ENCODE measurements around the gene CPED1.

DNA sequence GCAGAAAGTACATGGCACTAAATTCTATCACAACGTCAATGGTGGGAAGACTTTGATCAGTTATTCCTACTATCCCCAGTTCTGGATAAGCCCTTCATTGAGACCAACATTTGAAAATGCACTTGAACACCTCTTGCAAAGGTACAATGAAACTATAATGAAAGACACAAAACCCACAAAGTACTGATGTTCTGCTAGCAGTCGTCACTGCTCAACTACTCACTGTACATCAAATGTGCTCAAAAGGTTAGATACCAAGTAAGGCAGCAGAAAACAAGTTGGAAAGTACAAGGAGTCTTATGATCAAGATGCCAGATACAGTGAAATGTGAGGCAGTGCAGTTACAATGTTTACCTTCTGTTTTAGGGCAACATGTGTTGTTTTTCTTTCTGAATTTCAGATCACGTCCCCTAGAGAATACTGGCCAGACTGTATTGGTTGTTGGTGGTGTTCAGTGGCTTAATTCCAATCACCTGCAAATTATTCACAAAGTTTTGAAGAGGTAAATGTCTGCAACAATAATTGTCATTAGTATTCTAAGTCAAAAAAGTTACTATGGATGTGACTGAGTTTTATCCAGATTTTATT is 277.9 kb downstream of the CPED1 start:
- TF ChIP-seq ZNF560 (tag by site-specific recombination; IDR thresholded peaks at IDR 0.05; ENCODE audit: borderline replicate concordance) (no peak), ZFP37 (tag by site-specific recombination; IDR thresholded peaks at IDR 0.05) (no peak), CTCF (tag by site-specific recombination; IDR thresholded peaks at IDR 0.05) (no peak), OVOL3 (tag by site-specific recombination; IDR thresholded peaks at IDR 0.05) (no peak), ZNF398 (tag by site-specific recombination; IDR thresholded peaks at IDR 0.05) (no peak), YY1 (tag by site-specific recombination; IDR thresholded peaks at IDR 0.05) (no peak), ZNF837 (tag by site-specific recombination; IDR thresholded peaks at IDR 0.05) (no peak), HOXA7 (CRISPR knock-in tag; IDR thresholded peaks at IDR 0.05; ENCODE audit: borderline replicate concordance) (no peak), ZNF664 (tag by site-specific recombination; IDR thresholded peaks at IDR 0.05) (no peak), ZNF280C (tag by site-specific recombination; IDR thresholded peaks at IDR 0.05) (no peak), ZBTB17 (tag by site-specific recombination; IDR thresholded peaks at IDR 0.05) (no peak)
- TF ChIP-seq, protein P1, sequence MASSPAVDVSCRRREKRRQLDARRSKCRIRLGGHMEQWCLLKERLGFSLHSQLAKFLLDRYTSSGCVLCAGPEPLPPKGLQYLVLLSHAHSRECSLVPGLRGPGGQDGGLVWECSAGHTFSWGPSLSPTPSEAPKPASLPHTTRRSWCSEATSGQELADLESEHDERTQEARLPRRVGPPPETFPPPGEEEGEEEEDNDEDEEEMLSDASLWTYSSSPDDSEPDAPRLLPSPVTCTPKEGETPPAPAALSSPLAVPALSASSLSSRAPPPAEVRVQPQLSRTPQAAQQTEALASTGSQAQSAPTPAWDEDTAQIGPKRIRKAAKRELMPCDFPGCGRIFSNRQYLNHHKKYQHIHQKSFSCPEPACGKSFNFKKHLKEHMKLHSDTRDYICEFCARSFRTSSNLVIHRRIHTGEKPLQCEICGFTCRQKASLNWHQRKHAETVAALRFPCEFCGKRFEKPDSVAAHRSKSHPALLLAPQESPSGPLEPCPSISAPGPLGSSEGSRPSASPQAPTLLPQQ (tag by site-specific recombination; IDR thresholded peaks at IDR 0.05): no peak
